HG03045 (cell line): ENCODE results near the gene CBX8.

Experiments used
- ATAC-seq: cut with Tn5 transposase; IDR thresholded peaks from one replicate; pipeline ENCODE4 v1.9.1; 2021; ENCODE audit warnings: mild to moderate bottlenecking, moderate library complexity; ENCODE audit not compliant: unreplicated experiment

CBX8 gene

DNA sequence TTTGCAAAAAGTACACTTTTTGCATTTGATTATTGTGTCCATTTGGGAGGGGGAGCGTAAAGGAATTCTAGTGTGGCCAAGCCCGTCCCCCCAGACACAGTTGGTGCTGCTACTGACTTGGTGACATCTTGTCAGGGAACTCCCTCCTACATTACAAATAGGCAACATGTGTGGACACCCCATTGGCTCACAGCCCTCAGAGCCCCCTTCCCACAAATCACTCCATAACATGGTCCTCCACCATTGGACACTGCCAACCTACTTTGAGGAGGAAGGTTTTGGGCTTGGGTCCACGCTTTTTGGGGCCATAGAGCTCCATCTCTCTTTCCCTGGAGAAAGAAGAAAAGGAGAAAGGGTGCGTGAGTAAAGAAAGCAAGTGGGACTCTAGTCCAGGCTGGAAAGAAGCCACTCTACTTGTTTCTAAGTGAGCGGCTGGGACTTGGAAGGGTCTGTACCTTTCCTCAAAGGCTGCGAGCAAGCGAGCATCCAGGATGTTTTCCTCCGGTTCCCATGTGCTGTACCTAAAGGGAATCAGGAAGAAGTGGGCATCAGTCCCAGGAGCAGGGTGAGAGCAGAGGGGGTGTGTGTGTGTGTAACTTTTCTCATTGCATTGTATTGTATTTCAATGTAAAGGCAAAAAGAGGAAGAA is 958 bp downstream of the CBX8 start:
- no peak for ATAC-seq

DNA sequence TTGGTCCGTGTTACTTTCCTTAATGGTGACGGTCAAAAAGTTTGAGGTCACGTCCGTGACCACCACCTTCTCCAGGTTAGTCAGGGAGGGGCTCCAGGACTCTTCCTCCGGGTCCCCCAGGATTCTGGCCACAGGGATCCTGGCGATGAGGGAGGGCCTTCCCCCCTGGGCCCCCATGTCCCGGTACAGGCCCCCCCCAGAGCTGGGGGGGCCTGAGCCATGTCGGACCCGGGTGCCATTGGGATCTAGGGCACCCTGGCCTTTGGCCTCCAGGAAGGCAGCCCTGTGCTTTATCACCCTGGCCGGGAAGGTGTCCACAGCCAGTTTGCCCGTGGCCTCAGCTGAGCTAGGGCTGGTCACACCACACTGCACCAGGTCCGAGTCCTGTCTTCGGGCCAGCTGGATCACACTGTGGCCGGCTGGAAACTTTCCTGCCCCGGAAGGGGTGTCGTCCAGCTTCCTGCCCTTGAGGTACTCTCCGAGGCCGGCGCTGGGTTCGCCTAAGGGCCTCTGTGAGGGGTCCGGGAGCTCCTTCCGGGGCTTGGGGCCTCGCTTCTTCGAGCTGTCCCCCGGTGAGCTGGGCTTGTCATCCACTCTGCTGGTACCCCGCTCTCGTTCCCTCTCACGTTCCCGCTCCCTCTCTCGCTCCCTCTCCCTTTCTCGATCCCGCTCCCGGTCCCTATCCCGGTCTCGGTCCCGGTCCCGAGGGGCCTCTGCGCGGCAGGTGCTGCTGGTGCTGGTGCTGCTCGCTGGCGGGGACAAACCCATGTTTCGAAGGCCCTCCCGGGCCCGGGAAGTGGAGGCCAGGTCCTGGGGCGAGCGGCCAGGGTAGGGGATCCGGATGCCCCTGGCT is 2.0 kb downstream of the CBX8 start:
- ATAC-seq: no peak

GRCh38 chr17:79793924-79794304 is 3.0 kb downstream of the CBX8 start:
- ATAC-seq: no peak

DNA sequence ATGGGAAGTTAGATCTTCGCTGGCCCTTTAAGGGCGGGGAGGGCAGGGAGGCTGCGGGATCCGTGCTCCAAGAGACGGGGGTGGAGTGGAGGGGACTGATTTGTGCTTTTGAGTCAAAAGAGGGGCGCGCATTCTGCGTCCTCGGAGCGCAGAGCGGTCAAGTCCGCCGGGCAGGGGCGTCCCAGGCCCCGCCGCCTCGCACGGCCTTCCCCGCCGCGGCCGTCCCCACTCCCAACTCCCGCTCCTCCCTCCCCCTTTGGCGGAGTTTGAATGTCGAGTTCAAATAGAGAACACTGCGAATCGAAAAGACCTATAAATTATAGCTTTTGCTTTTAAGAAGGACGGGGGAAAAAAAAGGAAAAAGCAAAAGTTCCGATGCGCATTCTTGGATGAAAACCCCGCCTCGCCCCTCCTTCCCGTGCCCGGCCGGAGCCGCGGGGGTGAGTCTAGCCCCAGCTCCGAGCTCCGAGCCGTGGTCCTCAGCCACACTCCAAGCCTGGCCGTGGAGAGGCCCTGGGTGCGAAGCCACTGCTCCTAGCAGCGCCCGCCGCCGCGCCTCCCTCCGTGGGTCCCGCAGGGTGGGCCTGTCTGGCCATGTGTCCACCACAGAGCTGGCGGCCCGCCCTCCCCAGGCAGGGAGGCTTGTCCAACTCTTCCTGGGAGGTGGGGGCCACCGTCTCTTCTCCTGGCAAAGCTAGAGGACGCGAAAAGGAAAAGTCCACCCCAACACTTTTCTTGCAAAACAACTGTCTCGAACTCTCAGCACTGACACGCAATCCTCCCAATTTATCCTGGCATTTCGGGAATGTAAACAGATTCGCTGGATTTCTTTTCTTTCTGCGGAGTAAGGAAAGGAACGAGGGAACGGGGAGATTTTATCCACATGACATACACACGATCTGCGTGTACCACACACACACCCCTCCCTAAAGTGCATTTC is 3.6 kb downstream of the CBX8 start:
- ATAC-seq: no peak

- ATAC-seq: no peak
Measured at GRCh38 chr17:79792341-79792871, 4.5 kb downstream of the CBX8 start.

- no peak for ATAC-seq
Measured at GRCh38 chr17:79791735-79792161, 5.1 kb downstream of the CBX8 start.

DNA sequence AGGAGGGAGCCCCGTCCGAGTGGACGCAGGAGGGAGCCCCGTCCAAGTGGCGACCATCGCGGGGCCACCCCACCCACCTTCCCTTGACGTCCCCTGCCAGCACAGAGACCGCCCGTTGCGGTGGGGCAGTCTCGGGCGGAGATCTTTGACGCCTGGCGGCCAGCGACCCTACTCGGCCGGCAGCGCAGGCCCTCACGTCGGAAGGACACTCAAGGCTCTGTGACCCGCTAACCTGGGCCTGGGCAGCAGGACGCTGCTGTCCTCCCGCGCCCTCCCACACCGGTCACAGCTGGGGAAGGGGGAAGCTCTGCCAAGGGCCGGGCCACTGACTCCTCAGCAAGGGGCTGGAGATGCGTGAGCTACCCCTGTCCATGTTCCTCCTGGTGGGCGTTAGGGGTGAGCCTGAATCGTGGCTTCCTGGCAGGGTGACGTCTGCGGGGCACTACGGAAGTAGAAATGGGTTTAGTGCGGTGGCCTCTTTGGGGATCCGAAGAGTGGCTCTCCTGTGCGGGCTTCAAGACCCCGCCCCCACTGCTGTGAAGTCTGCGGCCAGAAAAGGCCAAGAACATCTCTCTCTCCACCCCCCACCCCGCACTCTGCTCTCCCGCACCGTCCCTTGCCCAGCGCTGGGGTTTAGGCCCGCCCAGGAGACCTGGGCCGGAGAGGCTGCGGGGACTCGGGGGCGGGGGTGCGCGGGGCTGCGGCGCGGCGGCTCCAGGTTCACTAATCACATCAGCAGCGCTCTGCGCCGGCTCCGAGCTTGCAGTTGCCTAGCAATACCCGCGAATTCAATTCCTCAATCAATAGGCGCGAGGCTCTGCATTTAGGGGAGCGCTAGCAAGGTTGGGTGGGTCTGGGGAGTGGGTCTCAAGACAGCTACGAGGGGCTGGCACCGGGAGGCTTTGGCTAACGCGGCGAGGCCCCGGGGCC is 5.8 kb downstream of the CBX8 start:
- ATAC-seq: no peak

- ATAC-seq: no peak
Measured at GRCh38 chr17:79789943-79790804, 6.7 kb downstream of the CBX8 start.

DNA sequence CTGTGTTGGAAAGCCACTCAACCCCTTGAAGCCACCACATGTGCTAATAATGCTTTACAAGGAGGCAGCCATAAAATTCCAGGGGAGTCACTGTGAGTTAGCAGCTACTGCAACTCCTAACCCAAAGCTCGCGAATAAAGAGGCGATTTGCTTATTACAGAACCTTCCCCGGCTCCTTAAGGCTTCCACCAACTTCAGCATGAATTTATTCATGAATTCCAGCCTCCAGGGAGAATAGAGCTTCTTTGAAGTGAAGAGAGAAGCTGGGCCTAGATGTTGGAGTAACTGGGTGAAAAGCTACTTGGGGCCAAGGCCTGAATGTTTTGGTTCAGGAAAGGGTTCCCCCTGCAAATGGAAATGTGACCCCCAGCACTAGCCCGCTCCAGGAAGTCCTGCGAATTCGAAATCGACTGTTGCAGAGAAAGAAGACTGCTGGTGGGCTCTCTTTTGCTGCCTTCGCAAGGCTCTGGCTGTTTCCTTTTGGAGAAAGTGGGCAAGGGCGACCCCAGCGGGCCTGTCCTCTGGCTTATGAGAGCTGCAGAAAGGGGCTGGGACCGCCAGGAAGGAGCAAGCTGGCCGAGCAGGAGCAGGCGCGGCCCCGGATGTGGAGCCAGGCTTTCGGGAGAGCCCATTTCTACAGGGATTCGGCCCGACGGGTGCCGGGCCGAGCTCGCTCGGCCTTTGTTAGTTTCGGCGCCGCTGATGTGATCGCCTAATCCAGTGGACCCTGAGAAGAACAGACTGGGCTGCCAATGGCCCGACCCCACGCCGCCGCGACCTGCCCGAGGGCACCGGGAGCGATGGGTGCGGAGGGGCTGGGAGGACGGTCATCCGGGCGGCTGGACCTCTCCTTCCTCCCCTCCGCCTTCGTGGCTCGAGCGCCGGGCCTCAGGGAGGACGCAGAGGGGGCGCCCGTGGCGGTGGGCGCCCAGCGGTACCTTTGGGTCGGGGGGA is 7.6 kb downstream of the CBX8 start:
- ATAC-seq: no peak

- ATAC-seq: no peak
Measured at GRCh38 chr17:79788455-79788854, 8.4 kb downstream of the CBX8 start.

GRCh38 chr17:79786930-79787643 is 9.8 kb downstream of the CBX8 start:
- ATAC-seq: no peak

- no peak for ATAC-seq
Measured at GRCh38 chr17:79785900-79786810, 10.7 kb downstream of the CBX8 start.

- no peak for ATAC-seq
Measured at GRCh38 chr17:79785017-79785899, 11.6 kb downstream of the CBX8 start.

DNA sequence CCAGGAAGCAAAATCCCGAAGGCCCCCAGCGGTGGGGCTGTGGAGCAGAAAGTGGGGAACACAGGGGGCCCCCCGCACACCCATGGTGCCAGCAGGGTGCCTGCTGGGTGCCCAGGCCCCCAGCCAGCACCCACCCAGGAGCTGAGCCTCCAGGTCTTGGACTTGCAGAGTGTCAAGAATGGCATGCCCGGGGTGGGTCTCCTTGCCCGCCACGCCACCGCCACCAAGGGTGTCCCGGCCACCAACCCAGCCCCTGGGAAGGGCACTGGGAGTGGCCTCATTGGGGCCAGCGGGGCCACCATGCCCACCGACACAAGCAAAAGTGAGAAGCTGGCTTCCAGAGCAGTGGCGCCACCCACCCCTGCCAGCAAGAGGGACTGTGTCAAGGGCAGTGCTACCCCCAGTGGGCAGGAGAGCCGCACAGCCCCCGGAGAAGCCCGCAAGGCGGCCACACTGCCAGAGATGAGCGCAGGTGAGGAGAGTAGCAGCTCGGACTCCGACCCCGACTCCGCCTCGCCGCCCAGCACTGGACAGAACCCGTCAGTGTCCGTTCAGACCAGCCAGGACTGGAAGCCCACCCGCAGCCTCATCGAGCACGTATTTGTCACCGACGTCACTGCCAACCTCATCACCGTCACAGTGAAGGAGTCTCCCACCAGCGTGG is 12.4 kb downstream of the CBX8 start:
- ATAC-seq: no peak

DNA sequence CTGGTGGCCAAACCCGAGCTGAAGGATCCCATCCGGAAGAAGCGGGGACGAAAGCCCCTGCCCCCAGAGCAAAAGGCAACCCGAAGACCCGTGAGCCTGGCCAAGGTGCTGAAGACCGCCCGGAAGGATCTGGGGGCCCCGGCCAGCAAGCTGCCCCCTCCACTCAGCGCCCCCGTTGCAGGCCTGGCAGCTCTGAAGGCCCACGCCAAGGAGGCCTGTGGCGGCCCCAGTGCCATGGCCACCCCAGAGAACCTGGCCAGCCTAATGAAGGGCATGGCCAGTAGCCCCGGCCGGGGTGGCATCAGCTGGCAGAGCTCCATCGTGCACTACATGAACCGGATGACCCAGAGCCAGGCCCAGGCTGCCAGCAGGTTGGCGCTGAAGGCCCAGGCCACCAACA is 13.0 kb downstream of the CBX8 start:
- ATAC-seq: no peak
